ENCODE data around the gene TRAPPC1. TPM values are rescaled to one million over a fixed set of nuclear protein-coding genes. Genes with fewer than 3 reads are reported as not detected.

TRAPPC1 gene
- total and polyA plus RNA-seq, 7 experiments from 2014 or later, result 71.4 to 235 (median 115) TPM

GRCh38 chr17:7882068-7882467 is 49.7 kb downstream of the TRAPPC1 start:
- Mint-ChIP-seq H3K4me1 (peaks cover 0 to 7% (median 4%) of the 10 kb centered on the region in 7 donors), H3K27ac (no peak overlapping the region), H3K27me3 (no peaks in the 10 kb centered on the region), H3K36me3 (peaks cover 0 to 6% (median 2%) of the 10 kb centered on the region in 5 donors), H3K4me3 (no peak overlapping the region), H3K9me3 (peaks cover 0 to 6% (median 0%) of the 10 kb centered on the region in 11 donors)
- no peak for DNase-seq
- H3K4me1 ChIP-seq (ENCODE audit: control insufficient read depth in 2 of 2, insufficient read depth in 2 of 2, low read length in 2 of 2), result peaks cover 12 to 35% of the 10 kb centered on the region in 2 donors
- H3K27ac ChIP-seq (ENCODE audit: low read depth, low read length), result peak overlapping the region; percentile 60
- peaks cover 0 to 8% (median 4%) of the 10 kb centered on the region in 3 experiments for H3K36me3 ChIP-seq (ENCODE audit: control insufficient read depth in 2 of 3, insufficient read depth in 3 of 3, low read length in 3 of 3)
- intact Hi-C loops (cut with micrococcal nuclease), result loop anchor here in 1 of 2 donors (10.0 kb wide), 1 partner anchor 343 kb away; no protein-coding TSS in a partner anchor
- H3K9me3 ChIP-seq (ENCODE audit: control insufficient read depth in 2 of 3, low read length in 3 of 3), result no peaks in the 10 kb centered on the region
- CTCF ChIA-PET, result interaction anchor here (0.9 to 1.3 kb wide), 3 partner anchors 19 to 299 kb away, joined by 3 to 12 read pairs (median 4); partner anchors contain the start of gene MPDU1
- no peaks in the 10 kb centered on the region for H3K27me3 ChIP-seq (ENCODE audit: control insufficient read depth in 2 of 2, insufficient read depth in 2 of 2, low read length in 2 of 2)
- POLR2A ChIA-PET, result interaction anchor here (0.5 to 2.6 kb wide), 6 partner anchors 11 to 252 kb away, joined by 3 to 11 read pairs (median 4); partner anchors contain the start of genes CNTROB and TRAPPC1
- ATAC-seq, result no peak
- no peak overlapping the region for H3K4me3 ChIP-seq (ENCODE audit: low read length)

GRCh38 chr17:7881276-7882054 is 50.3 kb downstream of the TRAPPC1 start:
- ChIA-PET CTCF (no interaction called here), POLR2A (interaction anchor here (0.8 kb wide), 1 partner anchor 38 kb away, joined by 3 read pairs; no protein-coding TSS in a partner anchor)
- intact Hi-C loops (cut with micrococcal nuclease), result loop anchor here in 1 of 2 donors (10.0 kb wide), 1 partner anchor 343 kb away; no protein-coding TSS in a partner anchor
- Mint-ChIP-seq H3K9me3 (peaks cover 0 to 6% (median 0%) of the 10 kb centered on the region in 11 donors), H3K27ac (no peak overlapping the region), H3K27me3 (no peaks in the 10 kb centered on the region), H3K36me3 (peaks cover under 1 to 8% (median 2%) of the 10 kb centered on the region in 5 donors), H3K4me3 (no peak overlapping the region), H3K4me1 (peaks cover 0 to 10% (median 9%) of the 10 kb centered on the region in 7 donors)
- Histone ChIP-seq H3K9me3 (ENCODE audit: control insufficient read depth in 2 of 3, low read length in 3 of 3) (no peaks in the 10 kb centered on the region), H3K27ac (ENCODE audit: low read depth, low read length) (peak overlapping the region; percentile 60), H3K36me3 (ENCODE audit: control insufficient read depth in 2 of 3, insufficient read depth in 3 of 3, low read length in 3 of 3) (peaks cover 0 to 8% (median 4%) of the 10 kb centered on the region in 3 experiments), H3K4me1 (ENCODE audit: control insufficient read depth in 2 of 2, insufficient read depth in 2 of 2, low read length in 2 of 2) (peaks cover 7 to 35% of the 10 kb centered on the region in 2 donors), H3K4me3 (ENCODE audit: low read length) (no peak overlapping the region), H3K27me3 (ENCODE audit: control insufficient read depth in 2 of 2, insufficient read depth in 2 of 2, low read length in 2 of 2) (no peaks in the 10 kb centered on the region)
- ATAC-seq (no peak), DNase-seq (peak in 2 of 9 donors; percentile 12 to 21)

Other genes with a start within 250 kb of the TRAPPC1 start
- 100 to 1,000 TPM in 3 of 5 experiments, 10 to 100 TPM in 2; 57.9 to 226 (median 104) TPM for gene TP53, start 244.5 kb downstream of the TRAPPC1 start, total RNA-seq
- gene TP53, start 244.5 kb downstream of the TRAPPC1 start, polyA plus RNA-seq, result 10 to 100 TPM; 30.9 to 32.5 TPM
- gene WRAP53, start 243.5 kb downstream of the TRAPPC1 start, total RNA-seq, result 10 to 100 TPM in 2 of 5 experiments, 1 to 10 TPM in 3; 6.7 to 21.1 (median 9.6) TPM
- 10 to 100 TPM in 1 of 2 donors, 1 to 10 TPM in 1; 9.6 to 18.9 TPM for gene WRAP53, start 243.5 kb downstream of the TRAPPC1 start, polyA plus RNA-seq
- not detected for gene EFNB3, start 226.7 kb downstream of the TRAPPC1 start, total RNA-seq
- gene EFNB3, start 226.7 kb downstream of the TRAPPC1 start, polyA plus RNA-seq, result not detected
- under 1 TPM in 1 of 5 experiments, not detected in 4; 0.03 TPM for gene DNAH2, start 214.2 kb downstream of the TRAPPC1 start, total RNA-seq
- gene DNAH2, start 214.2 kb downstream of the TRAPPC1 start, polyA plus RNA-seq, result not detected
- 100 to 1,000 TPM in 4 of 5 experiments, 10 to 100 TPM in 1; 32.2 to 179 (median 120) TPM for gene KDM6B, start 97.7 kb downstream of the TRAPPC1 start, total RNA-seq
- gene KDM6B, start 97.7 kb downstream of the TRAPPC1 start, polyA plus RNA-seq, result 1 to 10 TPM in 1 of 2 donors, under 1 TPM in 1; 0.95 to 1.5 TPM
- 10 to 100 TPM in 4 of 5 experiments, under 1 TPM in 1; 0.70 to 32.7 (median 11.6) TPM for gene TMEM88, start 76.9 kb downstream of the TRAPPC1 start, total RNA-seq
- not detected for gene TMEM88, start 76.9 kb downstream of the TRAPPC1 start, polyA plus RNA-seq
- gene NAA38, start 74.4 kb downstream of the TRAPPC1 start, total RNA-seq, result 10 to 100 TPM; 22.1 to 63.8 (median 24.9) TPM
- 100 to 1,000 TPM; 113 to 132 TPM for gene NAA38, start 74.4 kb downstream of the TRAPPC1 start, polyA plus RNA-seq
- gene CYB5D1, start 73.9 kb downstream of the TRAPPC1 start, total RNA-seq, result 10 to 100 TPM in 2 of 5 experiments, 1 to 10 TPM in 3; 8.4 to 14.2 (median 9.5) TPM
- gene CYB5D1, start 73.9 kb downstream of the TRAPPC1 start, polyA plus RNA-seq, result 1 to 10 TPM; 7.5 to 7.9 TPM
- gene CHD3, start 43.2 kb downstream of the TRAPPC1 start, total RNA-seq, result 100 to 1,000 TPM; 189 to 417 (median 359) TPM
- gene CHD3, start 43.2 kb downstream of the TRAPPC1 start, polyA plus RNA-seq, result 10 to 100 TPM; 12.7 to 39.3 TPM
- gene RNF227, start 15.7 kb downstream of the TRAPPC1 start, total RNA-seq, result 1 to 10 TPM; 2.6 to 8.2 (median 5.5) TPM
- gene RNF227, start 15.7 kb downstream of the TRAPPC1 start, polyA plus RNA-seq, result 1 to 10 TPM; 3.2 to 4.9 TPM
- gene KCNAB3, start 2.1 kb downstream of the TRAPPC1 start, total RNA-seq, result 10 to 100 TPM in 4 of 5 experiments, 1 to 10 TPM in 1; 9.4 to 18.0 (median 17.5) TPM
- gene KCNAB3, start 2.1 kb downstream of the TRAPPC1 start, polyA plus RNA-seq, result under 1 TPM; 0.10 to 0.25 TPM
- gene CNTROB, start 260 bp upstream of the TRAPPC1 start, total RNA-seq, result 10 to 100 TPM; 29.0 to 50.5 (median 33.6) TPM
- 10 to 100 TPM; 10.4 to 16.7 TPM for gene CNTROB, start 260 bp upstream of the TRAPPC1 start, polyA plus RNA-seq
- under 1 TPM in 3 of 5 experiments, not detected in 2; 0.07 to 0.32 (median 0.20) TPM for gene GUCY2D, start 70.7 kb upstream of the TRAPPC1 start, total RNA-seq
- gene GUCY2D, start 70.7 kb upstream of the TRAPPC1 start, polyA plus RNA-seq, result under 1 TPM in 1 of 2 donors, not detected in 1; 0.98 TPM
- under 1 TPM in 1 of 5 experiments, not detected in 4; 0.61 TPM for gene ALOX15B, start 107.1 kb upstream of the TRAPPC1 start, total RNA-seq
- gene ALOX15B, start 107.1 kb upstream of the TRAPPC1 start, polyA plus RNA-seq, result not detected
- gene ALOX12B, start 155.8 kb upstream of the TRAPPC1 start, total RNA-seq, result 1 to 10 TPM in 2 of 5 experiments, under 1 TPM in 3; 0.44 to 1.1 (median 0.94) TPM
- gene ALOX12B, start 155.8 kb upstream of the TRAPPC1 start, polyA plus RNA-seq, result 1 to 10 TPM in 1 of 2 donors, under 1 TPM in 1; 0.78 to 1.0 TPM
- 1 to 10 TPM in 1 of 5 experiments, under 1 TPM in 3, not detected in 1; 0.22 to 1.6 (median 0.75) TPM for gene ALOXE3, start 186.6 kb upstream of the TRAPPC1 start, total RNA-seq
- gene ALOXE3, start 186.6 kb upstream of the TRAPPC1 start, polyA plus RNA-seq, result 1 to 10 TPM in 1 of 2 donors, under 1 TPM in 1; 0.11 to 1.6 TPM
- gene HES7, start 192.2 kb upstream of the TRAPPC1 start, total RNA-seq, result under 1 TPM; 0.22 to 0.98 (median 0.41) TPM
- not detected for gene HES7, start 192.2 kb upstream of the TRAPPC1 start, polyA plus RNA-seq
- 1,000 to 10,000 TPM in 2 of 5 experiments, 10 to 100 TPM in 3; 40.1 to 1,786 (median 95.0) TPM for gene PER1, start 220.5 kb upstream of the TRAPPC1 start, total RNA-seq
- gene PER1, start 220.5 kb upstream of the TRAPPC1 start, polyA plus RNA-seq, result 10 to 100 TPM in 1 of 2 donors, 1 to 10 TPM in 1; 7.9 to 12.1 TPM
- gene VAMP2, start 231.0 kb upstream of the TRAPPC1 start, total RNA-seq, result 100 to 1,000 TPM in 4 of 5 experiments, 10 to 100 TPM in 1; 87.1 to 256 (median 210) TPM
- gene VAMP2, start 231.0 kb upstream of the TRAPPC1 start, polyA plus RNA-seq, result 10 to 100 TPM; 75.0 to 75.1 TPM
- 10 to 100 TPM; 23.1 to 49.7 (median 26.5) TPM for gene TMEM107, start 244.4 kb upstream of the TRAPPC1 start, total RNA-seq
- gene TMEM107, start 244.4 kb upstream of the TRAPPC1 start, polyA plus RNA-seq, result 10 to 100 TPM; 40.4 to 45.9 TPM